Prostate gland (tissue), 2 donors: ENCODE measurements around the gene PSMB8. TPM values are rescaled to one million over a fixed set of nuclear protein-coding genes. Genes with fewer than 3 reads are reported as not detected.

Experiments
- DNase-seq: peaks from one replicate; pipeline ENCODE4 v3.0.0-alpha.2; 2019; ENCODE audit warnings: low spot score
- H3K27ac ChIP-seq, 2 donors: fragments of 200-600 bp; sonication (generic); 2 replicates each; pipeline ENCODE4 v1.5.1; 2017 to 2019
- H3K27me3 ChIP-seq: fragments of 200-600 bp; sonication (generic); replicated peaks from 2 replicates; pipeline ENCODE4 v1.5.1; 2019; ENCODE audit not compliant: insufficient read depth
- H3K36me3 ChIP-seq, 2 donors: fragments of 200-600 bp; sonication (generic); 1 replicate in 1 of 2; 2 replicates in 1 of 2; pipeline versions ENCODE4 v1.5.1 to v1.8.1; 2017 to 2019
- H3K4me1 ChIP-seq: fragments of 200-600 bp; sonication (generic); replicated peaks from 2 replicates; pipeline ENCODE4 v1.5.1; 2019
- H3K4me3 ChIP-seq, 2 donors: fragments of 200-600 bp; sonication (generic); 2 replicates each; pipeline ENCODE4 v1.5.1; 2017 to 2019
- H3K9me3 ChIP-seq: fragments of 200-600 bp; sonication (generic); 2 replicates; pipeline ENCODE4 v1.5.1; 2017
- CTCF ChIP-seq, 4 experiments: fragments of 200-600 bp in 2 of 4; fragments of 450-650 bp in 2 of 4; sonication (generic) in 2 of 4; IDR thresholded peaks; 1 replicate in 3 of 4; 2 replicates in 1 of 4; pipeline ENCODE4 v1.5.1; 2016 to 2019; ENCODE audit warnings: antibody characterized with exemption in 4 of 4, mild to moderate bottlenecking in 2 of 4, moderate library complexity in 2 of 4
- POLR2A ChIP-seq: fragments of 450-650 bp; IDR thresholded peaks from one replicate; pipeline ENCODE4 v1.6.1; 2016; ENCODE audit warnings: antibody characterized with exemption, mild to moderate bottlenecking
- POLR2AphosphoS5 ChIP-seq: sonication (generic); formaldehyde crosslinking; IDR thresholded peaks from one replicate; pipeline ENCODE4 v1.6.1; 2017; ENCODE audit warnings: antibody characterized with exemption
- WGBS: methylation state at CpG from one replicate; pipeline ENCODE4 v1.1.5; 2018; 5-methylcytosine and 5-hydroxymethylcytosine counted together
- intact Hi-C: fragments of 100-400 bp; cut with DNase I; formaldehyde crosslinking; loops from one replicate; pipeline ENCODE4 v1.14.2; 2022
- total RNA-seq, 2 donors: library from RNA; depleted of rRNA; stranded (reverse); fragments of >200 nt; gene quantifications; one replicate each; pipeline ENCODE4 v1.1.0, GENCODE V29; 2016

Gene PSMB8
- total RNA-seq, 2 donors from 2014 or later: 30.7 to 47.3 TPM

DNA sequence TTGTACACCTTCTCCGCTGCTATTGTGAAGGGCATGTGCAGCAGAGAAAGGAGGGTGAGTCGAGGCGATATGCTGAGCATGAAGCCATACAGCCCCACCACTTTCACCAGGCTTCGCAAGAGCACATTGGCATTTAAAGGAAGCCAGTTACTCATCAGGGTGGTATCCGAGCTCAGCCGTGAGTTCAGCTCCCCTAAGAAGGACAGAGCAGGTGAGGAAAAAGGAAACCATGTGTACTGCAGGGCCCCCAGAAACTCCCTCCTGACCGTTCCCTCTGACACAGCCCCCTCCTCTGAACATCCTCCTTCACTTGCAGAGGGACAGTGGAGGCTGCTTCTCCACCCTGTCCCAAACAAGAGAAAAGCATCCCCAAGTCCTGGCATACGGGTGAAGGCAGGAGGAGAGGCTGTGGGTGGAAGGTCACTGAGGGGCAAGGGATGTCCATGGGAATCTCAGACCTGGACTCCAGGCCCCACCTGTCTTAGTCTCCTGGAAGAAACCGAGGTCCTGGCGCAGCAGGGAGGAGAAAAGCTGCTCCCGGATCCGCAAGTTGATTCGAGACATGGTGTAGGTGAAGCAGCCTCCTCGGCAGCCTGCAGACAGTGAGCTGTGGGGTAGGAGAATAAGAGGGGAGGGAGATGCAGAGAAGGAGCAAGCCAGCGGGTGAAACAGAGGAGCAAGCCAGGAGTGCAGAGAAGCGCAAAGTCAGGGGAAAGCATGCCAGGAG is 8.5 kb downstream of the PSMB8 start:
- Histone ChIP-seq H3K4me1 (no peaks in the 10 kb centered on the region), H3K9me3 (no peaks in the 10 kb centered on the region), H3K27me3 (no peaks in the 10 kb centered on the region), H3K27ac (no peak overlapping the region), H3K36me3 (no peaks in the 10 kb centered on the region), H3K4me3 (no peak overlapping the region)
- no peak for DNase-seq
- WGBS: 95% methylated on average over 16 of the region's 16 CpGs
- TF ChIP-seq POLR2A: no peak
- TF ChIP-seq POLR2AphosphoS5: no peak
- no peak for TF ChIP-seq CTCF (IDR thresholded peaks at IDR 0.05)
- intact Hi-C loops: loop anchor here (5.0 kb wide), 1 partner anchor 37 kb away; no protein-coding TSS in a partner anchor

DNA sequence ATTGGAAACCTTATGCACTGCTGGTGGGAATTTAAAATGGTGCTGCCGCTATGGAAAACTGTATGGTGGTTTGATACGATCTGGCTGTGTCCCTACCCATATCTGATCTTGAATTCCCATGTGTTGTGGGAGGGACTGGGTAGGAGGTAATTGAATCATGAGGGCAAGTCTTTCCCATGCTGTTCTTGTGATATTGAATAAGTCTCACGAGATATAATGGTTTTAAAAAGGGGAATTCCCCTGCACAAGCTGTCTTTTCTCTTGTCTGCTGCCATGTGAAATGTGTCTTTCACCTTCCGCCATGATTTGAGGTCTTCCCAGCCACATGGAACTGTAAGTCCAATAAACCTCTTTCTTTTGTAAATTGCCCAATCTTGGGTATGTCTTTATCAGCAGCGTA is 10.2 kb downstream of the PSMB8 start:
- Histone ChIP-seq H3K27me3 (no peaks in the 10 kb centered on the region), H3K4me1 (no peaks in the 10 kb centered on the region), H3K36me3 (no peaks in the 10 kb centered on the region), H3K27ac (no peak overlapping the region), H3K9me3 (no peaks in the 10 kb centered on the region), H3K4me3 (no peak overlapping the region)
- no peak for TF ChIP-seq POLR2AphosphoS5
- TF ChIP-seq POLR2A: no peak
- TF ChIP-seq CTCF (IDR thresholded peaks at IDR 0.05): no peak
- DNase-seq: no peak
- 83% methylated on average over 5 of the region's 5 CpGs for WGBS
- intact Hi-C loops: no loop called here

GRCh38 chr6:32832535-32832934 is 11.3 kb downstream of the PSMB8 start:
- intact Hi-C loops: no loop called here

DNA sequence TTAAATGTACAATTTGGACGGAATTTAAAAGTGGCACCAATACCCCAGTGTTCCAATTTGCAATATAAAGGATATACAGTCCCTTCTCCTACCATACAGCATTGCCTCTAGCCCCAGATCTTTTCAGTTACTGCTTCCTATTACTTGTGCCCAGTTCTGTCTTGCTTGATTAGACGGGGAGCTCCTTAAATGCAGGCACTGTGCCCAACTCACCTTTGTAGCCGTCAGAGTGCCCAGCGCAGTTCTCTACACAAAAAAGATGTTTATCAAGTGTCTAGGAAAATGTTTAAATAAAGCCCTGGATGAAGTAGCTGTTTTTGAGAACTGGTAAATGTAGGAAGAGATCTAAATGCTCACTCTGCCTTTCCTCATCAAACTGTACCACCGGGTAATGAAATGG is 12.9 kb downstream of the PSMB8 start:
- H3K27ac ChIP-seq: no peak overlapping the region
- intact Hi-C loops: no loop called here
- H3K27me3 ChIP-seq: no peaks in the 10 kb centered on the region
- no peaks in the 10 kb centered on the region for H3K4me1 ChIP-seq
- no peak overlapping the region for H3K4me3 ChIP-seq
- DNase-seq: no peak
- no peaks in the 10 kb centered on the region for H3K36me3 ChIP-seq
- no peaks in the 10 kb centered on the region for H3K9me3 ChIP-seq
- WGBS: 55% methylated on average over 5 of the region's 5 CpGs
- TF ChIP-seq POLR2A (no peak), POLR2AphosphoS5 (no peak), CTCF (IDR thresholded peaks at IDR 0.05) (no peak)

More at GRCh38 chr6:32832535-32832934, 11.3 kb downstream of the PSMB8 start:
- no peak for DNase-seq
- H3K9me3 ChIP-seq: no peaks in the 10 kb centered on the region
- H3K4me3 ChIP-seq: no peak overlapping the region
- WGBS: 82% methylated on average over 13 of the region's 13 CpGs
- no peak overlapping the region for H3K27ac ChIP-seq
- no peaks in the 10 kb centered on the region for H3K27me3 ChIP-seq
- no peaks in the 10 kb centered on the region for H3K4me1 ChIP-seq
- no peak for TF ChIP-seq CTCF (IDR thresholded peaks at IDR 0.05)
- no peak for TF ChIP-seq POLR2AphosphoS5
- H3K36me3 ChIP-seq: no peaks in the 10 kb centered on the region

GRCh38 chr6:32830017-32830416 is 13.8 kb downstream of the PSMB8 start:
- no peak for TF ChIP-seq POLR2AphosphoS5
- TF ChIP-seq POLR2A: no peak
- TF ChIP-seq CTCF (IDR thresholded peaks at IDR 0.05): no peak
- no peak for DNase-seq
- no peaks in the 10 kb centered on the region for H3K4me1 ChIP-seq
- H3K27ac ChIP-seq: no peak overlapping the region
- H3K4me3 ChIP-seq: no peak overlapping the region
- no peaks in the 10 kb centered on the region for H3K36me3 ChIP-seq
- no peaks in the 10 kb centered on the region for H3K9me3 ChIP-seq
- 93% methylated on average over 5 of the region's 5 CpGs for WGBS
- no peaks in the 10 kb centered on the region for H3K27me3 ChIP-seq
- intact Hi-C loops: no loop called here
